Activated T-cell treated with anti-CD3 and anti-CD28 coated beads, Interleukin-2, amount 50 U/mL, for 48 hours (primary cell): Measurements from ENCODE around the gene CX3CL1.
"Not testable (repeated sequence)": the region's sequence is repeated elsewhere in the genome, so short reads cannot be mapped to it uniquely, and the experiment has no call there.

Experiments used
- DNase-seq, 2 experiments: peaks; one replicate each; pipeline ENCODE4 v3.0.0-alpha.2; 2020

Gene CX3CL1

DNA sequence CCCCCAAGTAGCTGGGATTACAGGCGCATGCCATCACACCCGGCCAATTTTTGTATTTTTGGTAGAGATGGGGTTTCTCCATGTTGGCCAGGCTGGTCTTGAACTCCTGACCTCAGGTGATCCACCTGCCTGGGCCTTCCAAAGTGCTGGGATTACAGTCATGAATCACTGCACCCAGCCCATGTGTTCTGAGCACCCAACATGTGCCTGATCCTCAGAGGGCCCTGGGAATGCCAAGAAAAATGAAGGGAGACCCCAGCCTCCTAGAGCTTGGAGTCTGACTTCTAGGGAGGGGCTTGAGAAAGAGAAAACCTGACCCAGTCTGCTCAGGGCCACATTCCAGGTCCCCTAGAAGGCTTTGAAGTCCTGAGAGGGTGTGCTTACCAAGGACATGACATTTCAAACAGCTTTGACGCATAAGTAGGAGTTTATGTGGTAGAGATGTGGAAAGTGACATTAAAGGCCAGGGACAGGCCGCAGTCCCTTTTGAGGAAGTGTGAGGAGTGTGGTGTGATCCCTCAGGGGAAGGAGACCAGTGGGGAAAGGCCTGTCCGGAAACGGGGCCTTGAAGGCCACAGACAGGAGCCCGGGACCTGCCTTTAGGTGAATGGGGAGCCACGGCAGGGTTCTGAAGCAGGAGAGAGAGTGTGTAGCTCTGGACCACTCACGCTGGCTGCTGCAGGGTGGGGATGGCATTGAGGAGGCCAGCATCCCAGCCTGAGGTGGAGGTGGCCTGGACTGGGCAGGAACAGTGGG is 14.8 kb upstream of the CX3CL1 start:
- no peak for DNase-seq

DNA sequence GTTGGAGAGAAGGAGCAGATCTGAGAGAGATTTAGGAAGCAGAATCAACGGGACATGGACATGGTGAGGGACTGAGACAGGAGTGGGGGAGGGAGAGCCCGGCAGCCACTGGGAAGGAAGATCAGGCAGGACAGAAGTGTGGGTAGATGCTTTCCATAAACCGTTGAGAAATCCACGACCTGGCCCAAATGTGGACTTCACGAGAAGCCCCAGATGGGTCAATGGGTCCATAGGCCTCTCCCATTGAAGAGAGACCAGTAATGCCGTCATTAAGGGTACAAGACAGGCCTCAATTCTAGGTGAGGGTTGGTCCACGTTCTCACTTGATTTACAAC is 14.2 kb upstream of the CX3CL1 start:
- DNase-seq: no peak

DNA sequence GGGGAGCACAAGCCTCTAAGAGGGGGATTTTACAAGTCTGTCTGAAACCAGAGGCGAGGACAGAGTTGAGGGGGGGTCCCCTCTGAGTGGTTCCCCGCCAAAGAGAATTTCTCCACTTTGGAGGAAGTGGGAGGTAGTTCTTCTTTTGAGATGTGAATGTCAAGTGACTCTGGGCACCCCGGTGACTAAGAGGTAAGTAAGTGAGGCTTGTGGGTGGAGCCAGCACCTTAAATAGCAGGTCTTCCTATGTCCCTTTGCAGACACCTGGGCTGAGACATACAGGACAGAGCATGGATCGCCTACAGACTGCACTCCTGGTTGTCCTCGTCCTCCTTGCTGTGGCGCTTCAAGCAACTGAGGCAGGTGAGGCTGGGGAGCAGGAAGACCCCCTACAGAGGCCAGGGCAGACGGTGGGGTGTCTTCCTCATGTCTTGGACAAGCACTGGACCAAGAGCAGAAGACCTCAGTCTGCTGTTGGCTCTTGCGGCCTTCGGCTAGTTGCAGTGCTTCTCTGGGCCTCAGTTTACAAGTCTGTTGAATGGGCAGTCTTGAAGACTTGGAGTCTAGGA is 13.7 kb upstream of the CX3CL1 start, which contains the start of gene CCL22:
Gene CCL22 (plus strand): TSS at position 257 of the 569 bp plus-strand sequence. CDS start 34 bp downstream, at position 291.
- peak in 1 of 2 experiments; percentile 32 for DNase-seq

DNA sequence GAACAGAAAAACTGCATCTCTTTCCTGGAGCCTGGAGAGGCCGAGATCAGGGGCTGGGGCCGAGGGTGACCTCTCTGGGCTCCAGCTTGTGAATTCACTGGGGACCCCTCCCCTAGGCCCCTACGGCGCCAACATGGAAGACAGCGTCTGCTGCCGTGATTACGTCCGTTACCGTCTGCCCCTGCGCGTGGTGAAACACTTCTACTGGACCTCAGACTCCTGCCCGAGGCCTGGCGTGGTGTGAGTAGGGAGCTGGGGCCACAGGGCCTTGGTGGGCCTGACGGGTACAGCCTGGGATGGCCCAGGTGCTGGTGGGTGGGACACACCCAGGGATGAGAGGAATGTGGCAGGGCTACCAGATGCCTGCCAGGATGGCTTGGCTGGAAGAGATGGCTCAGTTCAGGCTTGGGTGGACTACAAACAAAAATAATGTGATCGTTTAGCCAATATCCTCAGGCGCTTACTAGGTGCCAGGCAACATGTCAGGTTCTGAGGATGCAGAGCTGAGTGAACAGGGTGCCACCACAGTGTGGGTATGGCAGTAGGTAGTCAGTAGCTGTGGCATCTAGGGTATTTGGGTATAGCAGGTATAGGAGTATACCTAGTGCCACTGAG is 11.9 kb upstream of the CX3CL1 start:
- no peak for DNase-seq

DNA sequence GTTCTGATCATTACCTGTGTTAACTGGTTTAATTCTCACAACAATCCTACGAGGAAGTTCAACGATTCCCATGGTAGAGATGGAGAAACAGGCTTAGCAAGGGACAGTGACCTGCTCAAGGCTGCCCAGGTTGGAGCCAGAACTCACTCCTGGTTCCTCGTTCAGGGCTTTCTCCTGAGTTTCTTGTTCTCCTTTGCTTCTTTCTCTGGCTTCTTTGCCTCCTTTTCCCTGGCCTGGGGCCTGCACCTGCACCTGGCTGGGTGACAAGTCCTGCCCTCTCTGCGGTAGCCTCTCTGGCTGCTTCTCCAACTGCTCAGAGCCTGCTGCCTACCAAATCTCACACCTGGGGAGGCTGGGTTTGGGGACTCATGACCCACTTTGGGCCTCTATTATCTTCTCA is 10.9 kb upstream of the CX3CL1 start:
- no peak for DNase-seq

DNA sequence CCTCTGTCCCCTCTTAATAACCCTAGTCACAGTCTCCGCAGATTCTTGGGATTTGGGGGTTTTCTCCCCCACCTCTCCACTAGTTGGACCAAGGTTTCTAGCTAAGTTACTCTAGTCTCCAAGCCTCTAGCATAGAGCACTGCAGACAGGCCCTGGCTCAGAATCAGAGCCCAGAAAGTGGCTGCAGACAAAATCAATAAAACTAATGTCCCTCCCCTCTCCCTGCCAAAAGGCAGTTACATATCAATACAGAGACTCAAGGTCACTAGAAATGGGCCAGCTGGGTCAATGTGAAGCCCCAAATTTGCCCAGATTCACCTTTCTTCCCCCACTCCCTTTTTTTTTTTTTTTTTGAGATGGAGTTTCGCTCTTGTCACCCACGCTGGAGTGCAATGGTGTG is 8.1 kb upstream of the CX3CL1 start:
- no peak for DNase-seq

DNA sequence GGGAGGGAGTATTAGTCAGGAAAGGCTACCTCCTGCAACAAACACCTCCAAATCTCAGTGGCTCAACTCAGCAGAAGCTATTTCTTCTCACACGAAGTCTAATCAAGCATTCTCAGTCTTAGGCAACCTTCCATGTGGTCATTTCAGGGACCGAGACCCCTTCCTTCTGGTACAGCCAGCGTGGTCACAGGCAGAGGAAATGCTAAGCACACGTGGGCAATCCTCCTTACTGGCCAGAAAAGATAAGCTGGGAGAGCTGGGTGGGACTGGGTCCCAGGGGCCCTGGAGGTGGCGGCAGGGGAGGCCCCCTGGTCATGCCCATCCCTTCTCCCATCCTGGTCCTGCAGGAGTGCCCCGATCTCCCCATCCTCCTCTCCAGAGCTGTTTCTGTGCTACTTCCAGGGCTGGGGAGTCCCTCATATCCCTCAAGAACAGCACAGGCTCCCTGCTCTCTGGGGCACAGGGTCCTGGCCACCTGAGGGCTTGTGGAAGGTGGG is 5.7 kb upstream of the CX3CL1 start:
- no peak for DNase-seq

DNA sequence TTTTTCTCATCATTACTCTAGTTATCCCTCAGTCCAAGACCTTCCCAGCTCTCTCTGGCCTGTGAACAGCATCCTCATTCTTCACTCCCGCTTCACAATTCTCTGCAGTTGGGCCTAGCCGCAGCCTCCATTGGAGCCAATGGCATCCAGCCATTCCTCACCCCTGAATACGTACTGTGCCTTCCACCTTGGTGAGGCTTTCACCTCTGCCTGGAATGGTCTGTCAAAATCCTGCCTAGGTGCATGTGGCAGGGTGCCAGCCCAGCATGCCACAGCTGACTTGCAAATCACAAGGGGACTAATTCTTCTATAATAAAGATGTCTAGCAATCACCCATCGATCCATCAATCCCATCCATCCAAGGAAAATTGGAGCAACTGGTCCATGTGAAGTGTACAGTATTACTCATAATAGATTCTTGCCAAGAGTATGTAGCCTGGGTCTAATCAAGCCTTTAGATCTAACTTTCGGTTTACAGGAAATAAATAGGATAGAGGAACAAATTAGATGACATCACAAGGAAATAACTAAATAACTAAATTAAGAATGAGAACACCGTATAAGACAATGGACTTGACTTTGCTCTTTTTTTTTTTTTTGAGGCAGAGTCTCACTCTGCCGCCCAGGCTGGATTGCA is 5.1 kb upstream of the CX3CL1 start:
- no peak for DNase-seq

DNA sequence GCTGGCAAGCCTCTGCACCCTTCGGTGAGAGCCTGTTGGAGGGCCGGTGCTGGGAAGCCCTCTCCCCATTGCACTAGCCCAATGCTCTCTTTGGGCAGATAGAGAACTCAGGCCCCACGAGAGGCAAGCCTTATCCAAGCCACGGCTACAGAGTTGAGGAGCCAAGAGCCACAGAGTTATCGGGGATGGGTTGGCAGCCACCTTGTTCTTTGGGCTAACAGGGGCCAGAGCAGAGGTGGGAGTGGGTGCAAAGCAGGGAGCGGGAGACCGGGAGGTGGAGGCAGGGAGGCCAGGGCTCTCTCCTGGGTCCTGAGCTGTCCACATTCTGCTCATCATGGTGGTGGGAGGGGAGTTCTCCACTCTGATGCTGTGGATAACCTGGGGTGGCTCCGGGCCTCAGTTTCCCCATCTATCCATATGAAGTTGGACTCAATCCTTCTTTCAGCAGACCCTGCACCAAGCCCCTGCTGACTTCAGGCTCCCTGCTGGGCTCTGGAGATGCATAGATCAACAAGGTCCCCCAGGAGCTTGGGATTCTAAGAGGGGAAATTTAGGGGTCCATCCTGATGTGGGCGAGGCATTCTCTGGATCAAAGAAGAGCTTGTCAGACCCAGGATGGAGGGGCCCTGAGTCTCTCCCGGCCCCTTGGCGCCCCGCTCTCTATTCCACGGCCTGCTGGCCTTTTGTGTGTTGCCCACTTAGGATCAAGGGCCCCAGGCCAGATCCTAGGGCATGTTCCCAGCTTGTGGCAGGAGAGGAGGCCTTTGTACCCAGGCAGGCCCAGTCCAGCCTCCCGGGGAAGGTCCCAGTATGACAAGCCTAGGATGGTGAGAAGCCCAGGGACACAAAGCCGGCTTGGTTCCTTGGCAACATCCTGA is 557 bp upstream of the CX3CL1 start:
- no peak for DNase-seq

DNA sequence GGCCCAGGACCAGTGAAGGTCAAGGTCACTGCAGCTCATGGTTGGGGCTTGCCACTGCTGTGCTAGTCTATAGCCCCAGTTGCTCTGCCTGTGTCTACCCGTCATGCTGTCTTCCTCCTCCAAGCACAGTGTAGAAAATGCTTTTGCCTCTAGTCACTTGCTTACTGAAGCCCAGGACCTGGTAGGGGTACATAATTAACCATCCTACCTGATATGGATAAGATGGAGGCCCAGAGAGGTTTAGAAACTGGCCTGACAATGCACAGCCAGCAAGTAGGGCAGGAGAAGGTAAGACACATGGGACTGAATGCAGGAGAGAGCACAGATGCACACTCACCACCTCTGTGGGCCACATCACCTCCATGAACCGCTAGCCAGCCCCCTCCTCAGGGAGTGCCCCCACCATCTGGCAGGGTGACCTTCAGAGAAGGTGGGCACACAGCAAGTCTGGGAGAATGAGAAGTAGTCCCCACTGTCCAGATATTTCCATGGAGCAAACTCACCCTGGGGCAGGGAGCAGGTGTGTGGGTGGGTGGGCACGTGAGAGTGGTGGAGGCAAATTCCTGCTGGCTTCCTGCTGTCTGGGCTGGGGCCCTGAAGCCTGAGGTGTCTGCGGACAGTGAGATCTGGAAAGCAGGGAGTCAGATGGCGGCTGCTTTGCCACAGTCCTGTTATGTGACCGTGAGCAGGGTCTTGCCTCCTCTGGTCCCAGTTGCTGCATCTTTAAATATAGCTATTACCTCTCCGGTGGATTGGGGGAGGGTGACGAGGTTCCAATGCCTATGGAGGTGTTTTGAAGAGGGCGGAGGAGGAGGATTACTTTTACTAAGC is 1.0 kb downstream of the CX3CL1 start:
- DNase-seq: no peak

DNA sequence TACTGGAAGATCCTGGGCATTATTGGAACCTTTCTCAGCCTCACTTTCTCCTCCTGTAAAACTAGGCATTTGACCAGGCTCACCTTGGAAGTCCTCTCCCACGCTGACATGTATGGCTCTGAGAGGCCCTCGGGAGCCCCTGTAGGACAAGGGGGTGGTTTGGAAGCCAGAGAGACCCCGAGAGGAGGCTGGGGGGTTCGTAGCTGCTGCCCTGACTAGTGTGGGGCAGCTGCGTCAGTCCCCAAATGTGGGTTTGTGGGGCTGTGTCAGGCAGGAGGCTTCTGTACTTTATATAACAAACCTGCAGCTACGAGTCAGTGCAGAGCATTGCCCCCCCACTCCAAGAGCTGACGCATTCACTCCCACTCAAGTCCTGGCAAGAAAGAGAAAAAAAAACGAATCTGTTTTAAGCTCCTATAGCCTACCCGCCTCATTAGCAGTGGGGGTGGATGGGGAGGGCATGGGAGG is 1.8 kb downstream of the CX3CL1 start:
- no peak for DNase-seq

DNA sequence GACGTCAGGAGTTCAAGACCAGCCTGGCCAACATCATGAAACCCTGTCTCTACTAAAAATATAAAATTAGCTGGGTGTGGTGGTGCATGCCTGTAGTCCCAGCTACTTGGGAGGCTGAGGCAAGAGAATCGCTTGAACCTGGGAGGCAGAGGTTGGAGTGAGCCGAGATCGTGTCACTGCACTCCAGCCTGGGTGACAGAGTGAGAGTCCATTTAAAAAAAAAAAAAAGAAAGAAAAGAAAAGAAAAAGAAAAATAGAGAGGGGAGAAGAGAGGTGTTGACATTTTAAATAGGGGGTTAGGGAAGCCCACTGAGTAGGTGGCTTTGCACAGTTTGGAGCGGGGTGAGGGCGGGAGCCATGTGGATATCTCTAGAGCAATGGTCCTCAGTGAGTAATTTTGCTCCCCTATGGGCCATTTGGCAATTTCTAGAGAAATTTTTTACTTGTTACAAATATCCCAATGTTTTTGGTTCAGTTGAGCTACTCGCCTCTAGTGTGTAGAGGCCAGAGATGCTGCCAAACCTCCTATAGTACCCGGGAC is 2.7 kb downstream of the CX3CL1 start:
- DNase-seq: not testable (repeated sequence)

DNA sequence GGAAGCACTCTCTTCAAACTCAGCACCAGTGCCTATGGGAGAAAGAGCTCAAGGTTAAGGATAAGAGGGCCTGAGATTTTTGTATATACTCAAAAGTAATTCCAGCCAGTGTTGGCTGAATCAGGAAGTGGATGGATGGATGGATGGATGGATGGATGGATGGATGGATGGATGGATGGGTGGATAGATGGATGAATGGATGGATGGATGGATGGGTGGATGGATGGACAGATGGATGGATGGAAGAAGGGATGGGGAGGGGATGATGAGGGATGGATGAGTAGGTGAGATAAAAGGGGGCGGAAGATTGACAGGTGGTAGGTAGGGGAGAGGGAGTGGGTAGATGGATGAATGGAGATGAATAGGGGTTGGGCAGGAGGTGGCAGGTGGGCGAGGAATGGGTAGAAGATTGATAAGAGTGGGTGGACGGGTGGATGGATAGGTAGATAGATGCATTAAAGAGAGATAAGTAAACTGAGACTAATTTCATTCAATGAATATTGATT is 4.1 kb downstream of the CX3CL1 start:
- no peak for DNase-seq

DNA sequence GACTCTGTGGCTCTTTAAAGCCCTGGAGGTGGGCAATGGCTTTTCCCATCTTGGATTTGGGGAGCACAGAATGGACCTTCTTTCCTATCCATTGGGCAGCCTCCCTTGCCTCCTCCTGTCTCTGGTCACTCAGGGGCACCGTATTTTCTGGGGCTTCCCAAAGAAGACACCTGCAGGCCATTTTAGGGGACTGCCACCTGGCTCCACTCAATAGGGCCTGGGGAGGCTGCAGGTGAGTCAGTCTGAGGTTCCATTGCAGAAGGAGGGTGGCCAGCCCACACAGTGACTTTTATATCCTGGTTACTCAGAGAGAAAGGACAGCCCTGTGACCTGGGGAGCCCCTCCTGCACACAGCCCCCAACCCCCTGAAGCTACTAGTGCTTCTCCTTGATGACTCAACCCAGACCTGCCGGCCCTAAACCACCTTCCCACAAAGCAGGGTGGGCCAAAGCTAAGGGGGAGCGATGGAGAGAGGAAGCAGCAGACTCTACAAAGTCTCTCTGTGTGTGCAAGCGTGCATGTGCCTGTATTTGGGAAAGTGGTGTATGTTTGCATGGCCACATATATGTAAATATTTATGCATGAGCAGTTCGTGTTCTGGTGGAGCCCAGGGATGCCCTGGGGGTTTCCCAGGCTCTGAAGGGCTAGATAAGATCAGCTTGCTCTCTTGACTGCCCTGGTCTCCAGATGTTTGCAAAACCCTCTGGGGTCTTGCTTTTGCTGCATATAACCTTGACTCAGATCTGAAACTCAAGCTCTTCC is 5.0 kb downstream of the CX3CL1 start:
- DNase-seq: peak; percentile 70 to 74

DNA sequence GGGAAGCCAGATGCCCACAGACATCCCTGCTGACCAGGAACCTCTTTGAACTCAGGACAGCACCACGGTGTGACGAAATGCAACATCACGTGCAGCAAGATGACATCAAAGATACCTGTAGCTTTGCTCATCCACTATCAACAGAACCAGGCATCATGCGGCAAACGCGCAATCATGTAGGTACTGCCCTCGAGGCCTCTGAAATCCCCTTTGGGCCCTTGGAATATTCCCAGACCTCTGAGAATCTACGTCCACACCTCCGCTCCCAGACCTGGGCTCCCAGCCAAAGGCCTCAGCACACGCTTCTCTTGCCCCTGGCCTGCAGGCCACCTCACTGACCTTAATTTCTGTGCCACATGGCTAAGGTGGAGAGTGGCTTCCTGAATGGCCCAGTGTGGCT is 7.3 kb downstream of the CX3CL1 start:
- DNase-seq: no peak

DNA sequence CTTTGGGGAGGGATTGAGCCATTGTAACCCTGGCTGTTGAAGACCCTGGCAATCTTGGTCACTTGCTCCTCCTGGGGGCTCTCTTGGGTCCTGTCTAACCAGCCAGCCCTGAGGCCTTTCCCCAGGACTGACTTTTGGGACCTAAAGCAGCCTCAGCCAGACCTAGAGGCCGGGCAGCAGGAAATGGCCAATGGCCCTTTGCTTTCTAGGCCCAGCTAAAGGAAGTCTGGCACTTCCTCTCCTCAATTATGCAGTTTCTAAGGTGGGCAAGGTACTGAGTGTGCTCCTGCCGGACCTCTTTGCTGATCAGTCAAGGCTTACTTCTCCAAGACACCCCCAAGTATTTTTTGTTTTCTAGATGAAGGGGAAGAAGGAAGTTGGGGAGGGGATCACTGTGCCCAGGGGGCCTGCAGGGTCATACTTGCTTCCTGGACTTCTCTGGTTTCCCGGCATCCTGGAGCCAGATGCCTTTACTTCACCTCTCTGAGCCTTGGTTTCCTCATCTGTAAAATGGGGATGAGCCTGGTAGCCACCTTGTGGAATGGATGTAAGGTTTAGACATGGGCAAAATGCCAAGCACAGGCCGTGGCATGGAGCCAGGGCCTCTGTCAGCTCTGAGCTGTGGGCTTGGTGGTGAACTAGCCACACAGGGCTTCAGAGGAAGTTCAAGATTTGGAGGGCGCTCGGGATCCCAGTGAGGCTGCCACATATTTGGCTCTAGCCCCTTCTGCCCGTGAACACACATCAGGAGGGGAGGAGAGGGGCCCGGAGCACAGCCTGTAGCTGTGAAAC is 8.6 kb downstream of the CX3CL1 start:
- peak in 1 of 2 experiments; percentile 28 for DNase-seq

DNA sequence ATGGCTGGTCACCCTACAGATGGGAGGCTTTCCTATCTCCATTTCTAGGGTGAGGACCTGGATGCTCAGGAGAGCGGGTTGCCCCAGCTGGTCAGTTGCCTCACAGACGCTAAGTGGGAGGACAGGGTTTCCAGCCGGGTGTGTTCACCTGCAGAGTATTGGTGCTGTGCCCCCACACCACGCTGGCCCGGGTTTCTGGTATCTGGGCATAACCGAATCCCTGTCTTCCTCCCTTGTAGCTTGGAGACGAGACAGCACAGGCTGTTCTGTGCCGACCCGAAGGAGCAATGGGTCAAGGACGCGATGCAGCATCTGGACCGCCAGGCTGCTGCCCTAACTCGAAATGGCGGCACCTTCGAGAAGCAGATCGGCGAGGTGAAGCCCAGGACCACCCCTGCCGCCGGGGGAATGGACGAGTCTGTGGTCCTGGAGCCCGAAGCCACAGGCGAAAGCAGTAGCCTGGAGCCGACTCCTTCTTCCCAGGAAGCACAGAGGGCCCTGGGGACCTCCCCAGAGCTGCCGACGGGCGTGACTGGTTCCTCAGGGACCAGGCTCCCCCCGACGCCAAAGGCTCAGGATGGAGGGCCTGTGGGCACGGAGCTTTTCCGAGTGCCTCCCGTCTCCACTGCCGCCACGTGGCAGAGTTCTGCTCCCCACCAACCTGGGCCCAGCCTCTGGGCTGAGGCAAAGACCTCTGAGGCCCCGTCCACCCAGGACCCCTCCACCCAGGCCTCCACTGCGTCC is 9.7 kb downstream of the CX3CL1 start:
- no peak for DNase-seq

DNA sequence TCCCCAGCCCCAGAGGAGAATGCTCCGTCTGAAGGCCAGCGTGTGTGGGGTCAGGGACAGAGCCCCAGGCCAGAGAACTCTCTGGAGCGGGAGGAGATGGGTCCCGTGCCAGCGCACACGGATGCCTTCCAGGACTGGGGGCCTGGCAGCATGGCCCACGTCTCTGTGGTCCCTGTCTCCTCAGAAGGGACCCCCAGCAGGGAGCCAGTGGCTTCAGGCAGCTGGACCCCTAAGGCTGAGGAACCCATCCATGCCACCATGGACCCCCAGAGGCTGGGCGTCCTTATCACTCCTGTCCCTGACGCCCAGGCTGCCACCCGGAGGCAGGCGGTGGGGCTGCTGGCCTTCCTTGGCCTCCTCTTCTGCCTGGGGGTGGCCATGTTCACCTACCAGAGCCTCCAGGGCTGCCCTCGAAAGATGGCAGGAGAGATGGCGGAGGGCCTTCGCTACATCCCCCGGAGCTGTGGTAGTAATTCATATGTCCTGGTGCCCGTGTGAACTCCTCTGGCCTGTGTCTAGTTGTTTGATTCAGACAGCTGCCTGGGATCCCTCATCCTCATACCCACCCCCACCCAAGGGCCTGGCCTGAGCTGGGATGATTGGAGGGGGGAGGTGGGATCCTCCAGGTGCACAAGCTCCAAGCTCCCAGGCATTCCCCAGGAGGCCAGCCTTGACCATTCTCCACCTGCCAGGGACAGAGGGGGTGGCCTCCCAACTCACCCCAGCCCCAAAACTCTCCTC is 10.4 kb downstream of the CX3CL1 start:
- DNase-seq: no peak
